GM12874 (cell line): Measurements from ENCODE around the gene ARRB1.
A peak's percentile ranks its signal among the peaks of the same experiment; 100 is the strongest.

Experiments used
- TF ChIP-seq, protein P1 (sequence below): IDR thresholded peaks from 2 replicates; pipeline ENCODE4 v1.5.1; 2011; ENCODE audit warnings: low read depth, mild to moderate bottlenecking, control low read depth, low read length, moderate library complexity; ENCODE audit not compliant: insufficient read depth

Gene ARRB1

GRCh38 chr11:75270896-75271418, 80.5 kb downstream of the ARRB1 start:
- TF ChIP-seq, protein P1, sequence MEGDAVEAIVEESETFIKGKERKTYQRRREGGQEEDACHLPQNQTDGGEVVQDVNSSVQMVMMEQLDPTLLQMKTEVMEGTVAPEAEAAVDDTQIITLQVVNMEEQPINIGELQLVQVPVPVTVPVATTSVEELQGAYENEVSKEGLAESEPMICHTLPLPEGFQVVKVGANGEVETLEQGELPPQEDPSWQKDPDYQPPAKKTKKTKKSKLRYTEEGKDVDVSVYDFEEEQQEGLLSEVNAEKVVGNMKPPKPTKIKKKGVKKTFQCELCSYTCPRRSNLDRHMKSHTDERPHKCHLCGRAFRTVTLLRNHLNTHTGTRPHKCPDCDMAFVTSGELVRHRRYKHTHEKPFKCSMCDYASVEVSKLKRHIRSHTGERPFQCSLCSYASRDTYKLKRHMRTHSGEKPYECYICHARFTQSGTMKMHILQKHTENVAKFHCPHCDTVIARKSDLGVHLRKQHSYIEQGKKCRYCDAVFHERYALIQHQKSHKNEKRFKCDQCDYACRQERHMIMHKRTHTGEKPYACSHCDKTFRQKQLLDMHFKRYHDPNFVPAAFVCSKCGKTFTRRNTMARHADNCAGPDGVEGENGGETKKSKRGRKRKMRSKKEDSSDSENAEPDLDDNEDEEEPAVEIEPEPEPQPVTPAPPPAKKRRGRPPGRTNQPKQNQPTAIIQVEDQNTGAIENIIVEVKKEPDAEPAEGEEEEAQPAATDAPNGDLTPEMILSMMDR: peak; percentile 11; the same call in 1 of the 2 replicates

GRCh38 chr11:75269896-75270295, 81.6 kb downstream of the ARRB1 start:
- TF ChIP-seq, protein P1: no peak

GRCh38 chr11:75269367-75269660, 82.1 kb downstream of the ARRB1 start:
- TF ChIP-seq, protein P1: no peak

GRCh38 chr11:75268626-75269366, 82.7 kb downstream of the ARRB1 start:
- TF ChIP-seq, protein P1: no peak

DNA sequence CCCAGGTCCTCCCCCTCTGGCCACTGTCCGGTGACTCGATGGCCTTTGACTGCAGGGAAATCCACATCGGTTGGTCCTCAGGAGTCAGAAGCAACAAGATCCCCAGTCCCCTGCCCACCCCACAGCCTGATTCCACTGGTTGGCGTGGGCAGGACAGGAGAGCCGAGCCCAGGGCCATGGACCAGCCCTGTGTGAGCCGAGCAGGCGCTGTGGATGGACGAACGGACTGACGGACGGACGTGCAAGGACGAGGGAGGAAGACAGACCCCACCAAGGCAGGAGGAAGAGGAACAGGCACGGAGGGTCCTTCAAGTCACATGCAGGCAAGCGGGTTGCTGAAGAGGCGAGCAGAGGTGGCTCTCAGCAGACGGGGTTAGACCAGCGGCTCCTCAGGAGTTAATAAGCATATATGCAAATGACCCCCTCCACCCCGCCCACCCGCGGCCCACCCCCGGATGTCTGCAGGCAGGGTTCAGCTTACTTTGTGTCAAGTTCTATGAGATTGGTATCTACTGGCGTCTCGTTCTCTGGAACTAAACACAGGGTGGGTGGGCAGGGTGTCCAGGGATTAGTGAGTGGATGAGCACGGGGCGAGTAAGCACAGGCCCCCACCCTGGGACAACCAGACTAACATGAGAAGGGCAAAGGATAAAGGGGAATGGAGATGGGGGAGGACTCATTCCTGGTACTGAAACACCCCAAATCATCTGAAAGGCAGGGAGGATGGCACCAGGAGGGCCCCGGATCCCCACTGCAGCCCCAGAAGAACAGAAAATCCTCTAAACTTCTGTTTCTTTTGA, 84.1 kb downstream of the ARRB1 start:
- TF ChIP-seq, protein P1: no peak

- TF ChIP-seq, protein P1: no peak
Measured at GRCh38 chr11:75265851-75266531, 85.5 kb downstream of the ARRB1 start.

- TF ChIP-seq, protein P1: no peak
Measured at GRCh38 chr11:75264971-75265370, 86.5 kb downstream of the ARRB1 start.
